ENCODE measurements around the gene TM6SF1.

Gene TM6SF1

DNA sequence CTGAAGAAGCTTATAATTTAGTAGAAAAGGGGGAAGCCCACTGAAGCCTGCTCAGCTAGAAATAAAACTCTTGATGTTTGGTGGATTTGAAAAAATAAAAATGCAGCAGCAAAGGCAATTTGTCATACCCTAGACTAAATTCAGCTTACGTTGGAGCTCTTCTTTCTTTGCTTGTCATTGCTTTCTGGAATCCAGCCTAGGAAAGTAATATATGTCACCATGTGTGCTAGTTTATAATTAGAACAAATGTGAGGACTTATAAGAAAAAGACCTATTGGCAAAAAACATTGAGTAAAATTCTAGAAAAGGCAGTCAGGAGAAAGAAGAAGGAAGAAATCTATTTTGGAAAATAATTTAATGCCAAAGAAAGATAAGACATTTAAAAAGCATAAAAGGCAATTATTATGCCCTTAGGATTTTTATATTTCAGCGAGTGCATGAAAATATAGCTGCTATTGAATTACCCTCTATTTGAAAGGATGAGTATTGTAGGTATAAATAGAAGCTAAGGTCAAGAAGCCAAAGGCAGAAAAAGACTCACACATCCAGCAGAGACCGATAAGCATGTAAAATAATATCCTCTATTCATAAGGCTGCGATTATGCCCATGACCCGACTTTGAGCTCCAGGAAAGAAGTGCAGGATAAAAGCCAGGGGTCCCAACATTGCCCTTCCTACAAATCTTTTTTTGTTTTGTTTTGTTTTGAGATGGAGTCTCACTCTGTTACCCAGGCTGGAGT, 29.8 kb upstream of the TM6SF1 start:
- Histone ChIP-seq H3K36me3 (ENCODE audit: control insufficient read depth in 1 of 2, insufficient read depth in 2 of 2, low read length in 2 of 2) (peaks cover 0 to 2% of the 10 kb centered on the region in 2 experiments), H3K4me3 (ENCODE audit: low read depth, low read length) (no peak overlapping the region), H3K23ac (ENCODE audit: low read length) (no peak overlapping the region), H2BK5ac (ENCODE audit: low read depth, low read length, poor library complexity) (no peak overlapping the region), H2AFZ (ENCODE audit: insufficient read depth, low read length, poor library complexity) (no peak overlapping the region), H4K8ac (ENCODE audit: low read depth, low read length) (no peak overlapping the region), H3K27ac (ENCODE audit: low read depth, low read length) (no peak overlapping the region), H3K18ac (ENCODE audit: low read length) (no peak overlapping the region), H4K91ac (ENCODE audit: low read depth, low read length) (no peak overlapping the region), H3K4me2 (ENCODE audit: low read length) (no peak overlapping the region), H3K14ac (ENCODE audit: low read length) (no peak overlapping the region), H2BK120ac (ENCODE audit: insufficient read depth, low read length, poor library complexity) (no peak overlapping the region), H3K9ac (ENCODE audit: low read length) (no peak overlapping the region), H3K27me3 (ENCODE audit: insufficient read depth, low read length) (peaks cover 2% of the 10 kb centered on the region), H3K4me1 (ENCODE audit: control insufficient read depth in 1 of 2, insufficient read depth in 2 of 2, low read length in 2 of 2) (no peaks in the 10 kb centered on the region), H3K79me2 (ENCODE audit: control insufficient read depth, insufficient read depth, low read length, poor library complexity) (no peaks in the 10 kb centered on the region), H3K9me3 (ENCODE audit: insufficient read depth, low read depth, low read length) (peaks cover 2% of the 10 kb centered on the region), H2BK12ac (ENCODE audit: low read length) (no peak overlapping the region), H3K4ac (ENCODE audit: low read depth, low read length) (no peak overlapping the region), H3K79me1 (ENCODE audit: low read length) (no peaks in the 10 kb centered on the region), H4K12ac (ENCODE audit: low read depth, low read length) (no peak overlapping the region), H2AK5ac (ENCODE audit: low read length) (no peak overlapping the region)
- DNase-seq = no peak
- WGBS (ENCODE audit: extremely low coverage, insufficient coverage, insufficient read length) = no CpG with 5 or more reads among the region's 5 CpGs

DNA sequence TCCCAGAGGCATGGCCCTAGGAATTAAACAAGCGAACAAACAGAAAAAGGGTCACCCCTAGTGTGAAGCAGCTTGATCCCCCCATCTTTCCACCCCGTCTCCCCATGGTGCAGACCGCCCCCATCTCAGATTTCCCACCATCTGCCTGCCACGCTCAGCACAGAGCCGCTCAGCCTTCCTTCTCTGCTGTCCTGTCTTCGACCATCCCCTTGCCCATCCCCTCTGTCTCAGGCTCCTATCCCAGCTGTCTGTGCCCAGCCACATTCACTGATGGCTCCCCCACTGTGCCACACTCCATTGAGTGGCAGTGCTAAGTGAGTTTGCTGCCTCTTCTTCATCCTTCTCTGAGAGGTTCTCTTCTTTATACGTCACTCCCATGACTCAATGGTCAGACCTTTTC, 28.7 kb upstream of the TM6SF1 start:
- no CpG with 5 or more reads among the region's 7 CpGs for WGBS (ENCODE audit: extremely low coverage, insufficient coverage, insufficient read length)

DNA sequence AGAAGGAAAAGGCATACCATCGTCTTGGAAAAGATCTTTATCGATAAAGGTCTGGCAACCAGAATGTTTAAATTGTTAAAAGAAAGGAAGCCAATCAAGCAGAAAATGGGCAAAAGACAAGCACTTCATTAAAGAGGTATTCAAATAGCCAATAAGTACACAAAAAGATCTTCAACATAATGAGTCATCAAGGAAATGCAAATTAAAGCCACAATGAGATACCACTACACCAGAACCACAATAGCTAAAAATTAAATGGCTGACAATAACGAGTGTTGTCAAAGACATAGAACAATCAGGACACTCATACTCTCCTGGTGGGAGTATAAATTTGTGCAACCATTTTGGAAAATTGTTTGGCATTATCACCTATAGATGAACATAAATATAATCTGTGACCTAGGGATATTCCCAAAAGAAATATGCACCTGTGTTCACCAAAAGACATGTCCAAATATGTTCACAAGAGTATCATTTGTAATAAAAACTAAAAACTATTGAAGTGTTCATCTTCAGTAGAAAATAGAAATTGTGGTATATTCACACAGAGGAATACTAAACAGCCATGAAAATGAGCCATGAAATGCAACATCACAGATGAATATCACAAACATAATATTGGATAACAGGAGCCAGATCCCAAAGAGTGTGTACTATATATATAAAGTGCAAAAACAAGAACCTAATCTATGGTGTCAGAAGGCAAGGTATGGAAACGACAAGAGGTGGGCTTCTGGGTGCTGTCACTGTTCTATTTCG, 26.0 kb upstream of the TM6SF1 start:
- Histone ChIP-seq H2BK120ac (ENCODE audit: insufficient read depth, low read length, poor library complexity) (no peak overlapping the region), H2BK12ac (ENCODE audit: low read length) (no peak overlapping the region), H3K4me1 (ENCODE audit: control insufficient read depth in 1 of 2, insufficient read depth in 2 of 2, low read length in 2 of 2) (no peaks in the 10 kb centered on the region), H3K14ac (ENCODE audit: low read length) (no peak overlapping the region), H3K36me3 (ENCODE audit: control insufficient read depth in 1 of 2, insufficient read depth in 2 of 2, low read length in 2 of 2) (no peaks in the 10 kb centered on the region), H3K27ac (ENCODE audit: low read depth, low read length) (no peak overlapping the region), H3K18ac (ENCODE audit: low read length) (no peak overlapping the region), H3K9me3 (ENCODE audit: insufficient read depth, low read depth, low read length) (no peaks in the 10 kb centered on the region), H3K79me2 (ENCODE audit: control insufficient read depth, insufficient read depth, low read length, poor library complexity) (no peaks in the 10 kb centered on the region), H4K91ac (ENCODE audit: low read depth, low read length) (no peak overlapping the region), H3K27me3 (ENCODE audit: insufficient read depth, low read length) (no peaks in the 10 kb centered on the region), H3K4me3 (ENCODE audit: low read depth, low read length) (no peak overlapping the region), H2AFZ (ENCODE audit: insufficient read depth, low read length, poor library complexity) (no peak overlapping the region), H2BK5ac (ENCODE audit: low read depth, low read length, poor library complexity) (no peak overlapping the region), H3K79me1 (ENCODE audit: low read length) (no peaks in the 10 kb centered on the region), H2AK5ac (ENCODE audit: low read length) (no peak overlapping the region), H4K8ac (ENCODE audit: low read depth, low read length) (no peak overlapping the region), H3K23ac (ENCODE audit: low read length) (no peak overlapping the region), H3K9ac (ENCODE audit: low read length) (no peak overlapping the region), H3K4me2 (ENCODE audit: low read length) (no peak overlapping the region), H4K12ac (ENCODE audit: low read depth, low read length) (no peak overlapping the region), H3K4ac (ENCODE audit: low read depth, low read length) (no peak overlapping the region)
- no CpG with 5 or more reads among the region's 5 CpGs for WGBS (ENCODE audit: extremely low coverage, insufficient coverage, insufficient read length)
- DNase-seq = no peak

More for the DNA sequence above, 28.7 kb upstream of the TM6SF1 start:
- Histone ChIP-seq H3K18ac (ENCODE audit: low read length) (no peak overlapping the region), H3K36me3 (ENCODE audit: control insufficient read depth in 1 of 2, insufficient read depth in 2 of 2, low read length in 2 of 2) (no peaks in the 10 kb centered on the region), H3K79me2 (ENCODE audit: control insufficient read depth, insufficient read depth, low read length, poor library complexity) (no peaks in the 10 kb centered on the region), H2BK5ac (ENCODE audit: low read depth, low read length, poor library complexity) (no peak overlapping the region), H3K14ac (ENCODE audit: low read length) (no peak overlapping the region), H3K27me3 (ENCODE audit: insufficient read depth, low read length) (no peaks in the 10 kb centered on the region), H4K12ac (ENCODE audit: low read depth, low read length) (no peak overlapping the region), H3K4me1 (ENCODE audit: control insufficient read depth in 1 of 2, insufficient read depth in 2 of 2, low read length in 2 of 2) (no peaks in the 10 kb centered on the region), H3K27ac (ENCODE audit: low read depth, low read length) (no peak overlapping the region), H2AFZ (ENCODE audit: insufficient read depth, low read length, poor library complexity) (no peak overlapping the region), H4K8ac (ENCODE audit: low read depth, low read length) (no peak overlapping the region), H2AK5ac (ENCODE audit: low read length) (no peak overlapping the region), H3K4me3 (ENCODE audit: low read depth, low read length) (no peak overlapping the region), H3K23ac (ENCODE audit: low read length) (no peak overlapping the region), H3K4me2 (ENCODE audit: low read length) (no peak overlapping the region), H3K79me1 (ENCODE audit: low read length) (no peaks in the 10 kb centered on the region), H2BK120ac (ENCODE audit: insufficient read depth, low read length, poor library complexity) (no peak overlapping the region), H3K4ac (ENCODE audit: low read depth, low read length) (no peak overlapping the region), H3K9me3 (ENCODE audit: insufficient read depth, low read depth, low read length) (peaks cover under 1% of the 10 kb centered on the region), H2BK12ac (ENCODE audit: low read length) (no peak overlapping the region), H4K91ac (ENCODE audit: low read depth, low read length) (no peak overlapping the region), H3K9ac (ENCODE audit: low read length) (no peak overlapping the region)
- peak in 1 of 2 donors; percentile 35 for DNase-seq

DNA sequence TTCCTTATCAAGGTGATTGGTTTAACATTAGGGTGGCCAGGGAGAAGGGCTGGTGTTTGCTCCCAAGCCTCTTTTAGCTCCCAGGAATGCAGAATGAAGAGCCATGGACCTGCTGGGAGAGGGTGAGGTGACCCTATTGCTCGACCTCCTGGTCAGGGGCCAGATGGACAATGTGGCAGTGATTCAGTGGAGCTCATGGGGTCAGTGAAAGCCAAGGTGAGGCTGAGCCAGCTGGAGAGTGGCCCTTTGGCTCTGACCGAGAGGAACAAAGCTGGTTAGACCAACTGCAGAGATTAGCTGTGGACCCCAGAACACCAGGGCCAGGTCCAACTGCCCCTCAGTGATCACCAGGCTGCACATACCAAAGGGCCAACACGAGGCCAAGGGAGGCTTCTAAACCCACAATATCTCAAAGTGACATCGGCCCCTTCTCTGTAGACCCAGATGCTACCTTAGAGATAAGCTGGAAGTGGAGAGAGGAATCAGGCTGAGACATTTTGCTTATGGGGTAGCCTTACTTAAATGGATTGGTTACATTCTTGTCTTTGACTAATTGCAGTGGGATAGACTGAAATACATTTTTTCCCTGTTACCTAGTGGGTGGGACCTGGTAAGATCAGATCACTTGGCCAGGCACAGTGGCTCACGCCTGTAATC, 24.6 kb upstream of the TM6SF1 start:
- Histone ChIP-seq H3K4me1 (ENCODE audit: control insufficient read depth in 1 of 2, insufficient read depth in 2 of 2, low read length in 2 of 2) (no peaks in the 10 kb centered on the region), H3K27ac (ENCODE audit: low read depth, low read length) (no peak overlapping the region), H2BK12ac (ENCODE audit: low read length) (no peak overlapping the region), H3K79me1 (ENCODE audit: low read length) (no peaks in the 10 kb centered on the region), H3K4me2 (ENCODE audit: low read length) (no peak overlapping the region), H2BK5ac (ENCODE audit: low read depth, low read length, poor library complexity) (no peak overlapping the region), H3K9ac (ENCODE audit: low read length) (peak overlapping the region; percentile 2), H3K9me3 (ENCODE audit: insufficient read depth, low read depth, low read length) (no peaks in the 10 kb centered on the region), H3K27me3 (ENCODE audit: insufficient read depth, low read length) (no peaks in the 10 kb centered on the region), H3K79me2 (ENCODE audit: control insufficient read depth, insufficient read depth, low read length, poor library complexity) (no peaks in the 10 kb centered on the region), H3K23ac (ENCODE audit: low read length) (no peak overlapping the region), H3K4ac (ENCODE audit: low read depth, low read length) (no peak overlapping the region), H4K91ac (ENCODE audit: low read depth, low read length) (no peak overlapping the region), H3K14ac (ENCODE audit: low read length) (no peak overlapping the region), H3K18ac (ENCODE audit: low read length) (no peak overlapping the region), H2AK5ac (ENCODE audit: low read length) (no peak overlapping the region), H4K8ac (ENCODE audit: low read depth, low read length) (no peak overlapping the region), H3K36me3 (ENCODE audit: control insufficient read depth in 1 of 2, insufficient read depth in 2 of 2, low read length in 2 of 2) (no peaks in the 10 kb centered on the region), H2AFZ (ENCODE audit: insufficient read depth, low read length, poor library complexity) (no peak overlapping the region), H2BK120ac (ENCODE audit: insufficient read depth, low read length, poor library complexity) (no peak overlapping the region), H3K4me3 (ENCODE audit: low read depth, low read length) (no peak overlapping the region), H4K12ac (ENCODE audit: low read depth, low read length) (no peak overlapping the region)
- peak in 1 of 2 donors; percentile 23 for DNase-seq
- WGBS (ENCODE audit: extremely low coverage, insufficient coverage, insufficient read length) = no CpG with 5 or more reads among the region's 5 CpGs

Data from trophoblast cell (in vitro differentiated cells and primary cell).